Activated naive CD4-positive, alpha-beta T cell (primary cell): ENCODE results near the gene GPR68.
"Not testable (repeated sequence)": the region's sequence is repeated elsewhere in the genome, so short reads cannot be mapped to it uniquely, and the experiment has no call there.

Experiments
- DNase-seq, 4 experiments: peaks; one replicate each; lab custom pipeline; 2025; lab: John Stamatoyannopoulos, UW

Gene GPR68

GRCh38 chr14:91252871-91253794 is 8.6 kb upstream of the GPR68 start:
- peak in 1 of 4 experiments; percentile 50 for DNase-seq

- DNase-seq: no peak
Observed at GRCh38 chr14:91250912-91251311, 6.4 kb upstream of the GPR68 start.

GRCh38 chr14:91249841-91250616 is 5.5 kb upstream of the GPR68 start:
- DNase-seq: no peak

- peak in 2 of 4 experiments; percentile 41 to 57 for DNase-seq
Observed at GRCh38 chr14:91246051-91246852, 1.7 kb upstream of the GPR68 start.

- not testable (repeated sequence) for DNase-seq
Observed at GRCh38 chr14:91245616-91246015, 1.1 kb upstream of the GPR68 start.

- peak in 1 of 4 experiments; percentile 48 for DNase-seq
Observed at GRCh38 chr14:91245029-91245428, 525 bp upstream of the GPR68 start.

GRCh38 chr14:91243074-91243471 is 1.4 kb downstream of the GPR68 start:
- DNase-seq: no peak

- no peak for DNase-seq
Observed at GRCh38 chr14:91242635-91243034, 1.9 kb downstream of the GPR68 start.

GRCh38 chr14:91241863-91242262 is 2.6 kb downstream of the GPR68 start:
- no peak for DNase-seq

- no peak for DNase-seq
Observed at GRCh38 chr14:91238661-91239060, 5.8 kb downstream of the GPR68 start.

GRCh38 chr14:91238085-91238484 is 6.4 kb downstream of the GPR68 start:
- no peak for DNase-seq

- DNase-seq: no peak
Observed at GRCh38 chr14:91237219-91237618, 7.3 kb downstream of the GPR68 start.

GRCh38 chr14:91235841-91236240 is 8.7 kb downstream of the GPR68 start:
- no peak for DNase-seq

GRCh38 chr14:91234791-91235114 is 9.8 kb downstream of the GPR68 start:
- DNase-seq: no peak

- no peak for DNase-seq
Observed at GRCh38 chr14:91233936-91234790, 10.3 kb downstream of the GPR68 start.

- no peak for DNase-seq
Observed at GRCh38 chr14:91232603-91233002, 11.9 kb downstream of the GPR68 start.

- no peak for DNase-seq
Observed at GRCh38 chr14:91232052-91232451, 12.5 kb downstream of the GPR68 start.

GRCh38 chr14:91231446-91231845 is 13.1 kb downstream of the GPR68 start:
- no peak for DNase-seq

GRCh38 chr14:91230397-91231035 is 14.0 kb downstream of the GPR68 start:
- no peak for DNase-seq

GRCh38 chr14:91229743-91230200 is 14.7 kb downstream of the GPR68 start:
- DNase-seq: peak in 2 of 4 experiments; percentile 32 to 43

GRCh38 chr14:91229005-91229382 is 15.5 kb downstream of the GPR68 start:
- DNase-seq: no peak
